Type B pancreatic cell (in vitro differentiated cells): ENCODE data around the gene MYBBP1A. TPM values are rescaled to one million over a fixed set of nuclear protein-coding genes. Genes with fewer than 3 reads are reported as not detected.

Experiments
- DNase-seq: peaks from one replicate; pipeline ENCODE4 v3.0.0; 2021; ENCODE audit warnings: mixed read lengths; ENCODE audit not compliant: unreplicated experiment; ENCODE audit errors: extremely low spot score
- H3K27ac Mint-ChIP-seq: 2 replicates; pipeline ENCODE4 v1.8.0; 2021; ENCODE audit warnings: mild to moderate bottlenecking, mixed read lengths
- H3K27me3 Mint-ChIP-seq: 2 replicates; pipeline ENCODE4 v1.8.0; 2021; ENCODE audit warnings: mixed read lengths
- H3K36me3 Mint-ChIP-seq: 2 replicates; pipeline ENCODE4 v1.8.0; 2021; ENCODE audit warnings: mixed read lengths
- H3K4me1 Mint-ChIP-seq: one replicate; pipeline ENCODE4 v1.8.0; 2021; ENCODE audit warnings: mixed read lengths; ENCODE audit not compliant: unreplicated experiment
- H3K4me3 Mint-ChIP-seq: 2 replicates; pipeline ENCODE4 v1.8.0; 2021; ENCODE audit warnings: mild to moderate bottlenecking, mixed read lengths
- H3K9me3 Mint-ChIP-seq: 2 replicates; pipeline ENCODE4 v1.8.0; 2021; ENCODE audit warnings: mixed read lengths
- CTCF ChIP-seq: fragments of 200-600 bp; sonication (generic); conservative IDR thresholded peaks from 2 replicates; pipeline ENCODE4 v1.5.0; 2021; ENCODE audit warnings: antibody characterized with exemption, mild to moderate bottlenecking
- total RNA-seq: library from RNA; stranded (reverse); gene quantifications from 2 replicates; pipeline ENCODE4 v1.2.1, GENCODE V29; 2021; ENCODE audit warnings: low replicate concordance

MYBBP1A gene
- total RNA-seq, 1 donor from 2014 or later = 66.0 TPM

- Mint-ChIP-seq H3K36me3 (no peaks in the 10 kb centered on the region), H3K4me3 (no peak overlapping the region), H3K27ac (peak overlapping the region; percentile 83), H3K4me1 (peaks cover 13% of the 10 kb centered on the region), H3K9me3 (no peaks in the 10 kb centered on the region), H3K27me3 (peaks cover 3% of the 10 kb centered on the region)
- no peak for DNase-seq
- TF ChIP-seq CTCF = no peak
Observed at GRCh38 chr17:4490637-4491061, 64.5 kb downstream of the MYBBP1A start.

GRCh38 chr17:4490109-4490591 is 65.0 kb downstream of the MYBBP1A start:
- Mint-ChIP-seq H3K27me3 (peaks cover 3% of the 10 kb centered on the region), H3K27ac (peak overlapping the region; percentile 83), H3K4me1 (peaks cover 13% of the 10 kb centered on the region), H3K9me3 (no peaks in the 10 kb centered on the region), H3K4me3 (no peak overlapping the region), H3K36me3 (no peaks in the 10 kb centered on the region)
- DNase-seq = no peak
- no peak for TF ChIP-seq CTCF

- Mint-ChIP-seq H3K4me1 (peaks cover 13% of the 10 kb centered on the region), H3K36me3 (no peaks in the 10 kb centered on the region), H3K27me3 (peaks cover 3% of the 10 kb centered on the region), H3K4me3 (no peak overlapping the region), H3K27ac (no peak overlapping the region), H3K9me3 (no peaks in the 10 kb centered on the region)
- no peak for TF ChIP-seq CTCF
- DNase-seq = no peak
Observed at GRCh38 chr17:4488989-4489595, 66.1 kb downstream of the MYBBP1A start.

Other genes starting within 250 kb of the MYBBP1A start
- 77.7 and 102 TPM in 2 replicates for gene UBE2G1, start 188.7 kb downstream of the MYBBP1A start, total RNA-seq
- 0.31 and 0.34 TPM in 2 replicates for gene SPNS3, start 121.4 kb downstream of the MYBBP1A start, total RNA-seq
- gene SPNS2, start 56.5 kb downstream of the MYBBP1A start, total RNA-seq = 16.1 and 36.7 TPM in 2 replicates
- gene GGT6, start 5.2 kb upstream of the MYBBP1A start, total RNA-seq = 1.0 and 1.4 TPM in 2 replicates
- gene SMTNL2, start 29.1 kb upstream of the MYBBP1A start, total RNA-seq = 19.4 and 25.5 TPM in 2 replicates
- gene ALOX15, start 86.3 kb upstream of the MYBBP1A start, total RNA-seq = 2.1 and 4.9 TPM in 2 replicates
- gene PELP1, start 148.8 kb upstream of the MYBBP1A start, total RNA-seq = 72.7 and 92.9 TPM in 2 replicates
- gene ARRB2, start 155.2 kb upstream of the MYBBP1A start, total RNA-seq = 22.9 and 47.4 TPM in 2 replicates
- 17.6 and 21.8 TPM in 2 replicates for gene MED11, start 176.0 kb upstream of the MYBBP1A start, total RNA-seq
- gene ZMYND15, start 184.4 kb upstream of the MYBBP1A start, total RNA-seq = 0.70 and 1.4 TPM in 2 replicates
- gene CXCL16, start 184.5 kb upstream of the MYBBP1A start, total RNA-seq = 15.2 and 23.0 TPM in 2 replicates
- gene TM4SF5, start 216.5 kb upstream of the MYBBP1A start, total RNA-seq = 5.3 and 9.6 TPM in 2 replicates
- gene VMO1, start 231.0 kb upstream of the MYBBP1A start, total RNA-seq = 1.2 and 1.8 TPM in 2 replicates
- 4.7 and 9.8 TPM in 2 replicates for gene GLTPD2, start 233.6 kb upstream of the MYBBP1A start, total RNA-seq
- 117 and 124 TPM in 2 replicates for gene PSMB6, start 240.8 kb upstream of the MYBBP1A start, total RNA-seq